H9 (cell line): Measurements from ENCODE around the gene OSBPL10. TPM values are rescaled to one million over a fixed set of nuclear protein-coding genes. Genes with fewer than 3 reads are reported as not detected.

ENCODE experiments used
- DNase-seq: peaks from one replicate; pipeline ENCODE4 v3.0.0-alpha.2; 2017
- H2AFZ ChIP-seq: one replicate; pipeline ENCODE4 v1.6.1; 2013; ENCODE audit warnings: mild to moderate bottlenecking, low read length, control low read depth, moderate library complexity
- H2AK5ac ChIP-seq: 2 replicates; pipeline ENCODE4 v1.6.1; 2013; ENCODE audit warnings: low read length, control low read depth, mixed read lengths; ENCODE audit not compliant: insufficient read length
- H2BK120ac ChIP-seq: one replicate; pipeline ENCODE4 v1.6.1; 2013; ENCODE audit warnings: low read depth, mild to moderate bottlenecking, low read length, control low read depth, inconsistent platforms; ENCODE audit not compliant: poor library complexity, severe bottlenecking
- H2BK12ac ChIP-seq: 2 replicates; pipeline ENCODE4 v1.6.1; 2013; ENCODE audit warnings: low read length, control low read depth, mixed read lengths, low read depth; ENCODE audit not compliant: insufficient read length
- H2BK15ac ChIP-seq: 2 replicates; pipeline ENCODE4 v1.6.1; 2013; ENCODE audit warnings: low read depth, low read length, control low read depth
- H2BK20ac ChIP-seq: one replicate; pipeline ENCODE4 v1.6.1; 2013; ENCODE audit warnings: low read depth, mild to moderate bottlenecking, low read length, control low read depth, inconsistent platforms; ENCODE audit not compliant: poor library complexity, severe bottlenecking
- H2BK5ac ChIP-seq: 2 replicates; pipeline ENCODE4 v1.6.1; 2013; ENCODE audit warnings: low read length, control low read depth, mixed read lengths; ENCODE audit not compliant: insufficient read length
- H3K14ac ChIP-seq: 2 replicates; pipeline ENCODE4 v1.6.1; 2013; ENCODE audit warnings: low read length, control low read depth; ENCODE audit not compliant: insufficient read depth
- H3K18ac ChIP-seq: 2 replicates; pipeline ENCODE4 v1.6.1; 2013; ENCODE audit warnings: low read depth, mild to moderate bottlenecking, mixed read lengths, low read length, control low read depth; ENCODE audit not compliant: insufficient read length
- H3K23ac ChIP-seq: 2 replicates; pipeline ENCODE4 v1.6.1; 2013; ENCODE audit warnings: low read length, control low read depth, mixed read lengths, low read depth; ENCODE audit not compliant: insufficient read length
- H3K23me2 ChIP-seq: 2 replicates; pipeline ENCODE4 v1.6.1; 2013; ENCODE audit warnings: low read depth, mild to moderate bottlenecking, mixed read lengths, low read length, control low read depth; ENCODE audit not compliant: insufficient read length, poor library complexity, severe bottlenecking
- H3K27ac ChIP-seq: 2 replicates; pipeline ENCODE4 v1.5.1; 2013; ENCODE audit warnings: low read length, control low read depth, mixed read lengths, low read depth; ENCODE audit not compliant: insufficient read length
- H3K27me3 ChIP-seq: 2 replicates; pipeline ENCODE4 v1.6.1; 2013; ENCODE audit warnings: low read length, control low read depth, inconsistent platforms; ENCODE audit not compliant: insufficient read depth
- H3K4ac ChIP-seq: 2 replicates; pipeline ENCODE4 v1.6.1; 2013; ENCODE audit warnings: low read depth, mild to moderate bottlenecking, control low read depth, inconsistent platforms, low read length, moderate library complexity
- H3K4me1 ChIP-seq: 2 replicates; pipeline ENCODE4 v1.6.1; 2013; ENCODE audit warnings: low read length, control low read depth, inconsistent platforms; ENCODE audit not compliant: insufficient read depth
- H3K4me2 ChIP-seq: 2 replicates; pipeline ENCODE4 v1.6.1; 2013; ENCODE audit warnings: low read length, control low read depth, mixed read lengths; ENCODE audit not compliant: insufficient read length, insufficient read depth
- H3K56ac ChIP-seq: 2 replicates; pipeline ENCODE4 v1.6.1; 2013; ENCODE audit warnings: low read depth, mild to moderate bottlenecking, mixed read lengths, low read length, control low read depth; ENCODE audit not compliant: insufficient read length
- H3K79me1 ChIP-seq: 2 replicates; pipeline ENCODE4 v1.6.1; 2013; ENCODE audit warnings: low read depth, mild to moderate bottlenecking, moderate library complexity, low read length, control low read depth, inconsistent platforms; ENCODE audit not compliant: insufficient read depth, poor library complexity, severe bottlenecking
- H3K79me2 ChIP-seq: 2 replicates; pipeline ENCODE4 v1.6.1; 2013; ENCODE audit warnings: low read length, control low read depth, inconsistent platforms; ENCODE audit not compliant: insufficient read depth
- H3K9ac ChIP-seq: 2 replicates; pipeline ENCODE4 v1.6.1; 2013; ENCODE audit warnings: low read length, control low read depth, mixed read lengths; ENCODE audit not compliant: insufficient read length; ENCODE audit errors: extremely low read depth
- H3K9me3 ChIP-seq: one replicate; pipeline ENCODE4 v1.6.1; 2013; ENCODE audit warnings: low read depth, low read length, inconsistent platforms; ENCODE audit not compliant: control insufficient read depth
- H3T11ph ChIP-seq: one replicate; pipeline ENCODE4 v1.6.1; 2013; ENCODE audit warnings: mild to moderate bottlenecking, low read length, control low read depth, inconsistent platforms
- H4K20me1 ChIP-seq: one replicate; pipeline ENCODE4 v1.6.1; 2013; ENCODE audit not compliant: control insufficient read depth, insufficient read length, insufficient read depth
- H4K5ac ChIP-seq: 2 replicates; pipeline ENCODE4 v1.6.1; 2013; ENCODE audit warnings: low read depth, mild to moderate bottlenecking, mixed read lengths, low read length, control low read depth; ENCODE audit not compliant: insufficient read length
- H4K8ac ChIP-seq: replicated peaks from 2 replicates; pipeline ENCODE4 v1.6.1; 2013; ENCODE audit warnings: low read length, control low read depth, mixed read lengths, low read depth; ENCODE audit not compliant: insufficient read length
- H4K91ac ChIP-seq: 2 replicates; pipeline ENCODE4 v1.6.1; 2013; ENCODE audit warnings: low read depth, mild to moderate bottlenecking, moderate library complexity, mixed read lengths, low read length, control low read depth; ENCODE audit not compliant: insufficient read length
- H3K27ac Mint-ChIP-seq, 3 experiments: 2 replicates in 2 of 3; 3 replicates in 1 of 3; pipeline ENCODE4 v1.8.0; 2020 to 2021; ENCODE audit warnings: mixed read lengths in 3 of 3, mild to moderate bottlenecking in 1 of 3, moderate library complexity in 1 of 3
- H3K27me3 Mint-ChIP-seq: 2 replicates; pipeline ENCODE4 v1.8.0; 2021; ENCODE audit warnings: low read depth, mild to moderate bottlenecking, moderate library complexity, mixed read lengths
- H3K36me3 Mint-ChIP-seq, 3 experiments: 2 replicates in 2 of 3; 3 replicates in 1 of 3; pipeline ENCODE4 v1.8.0; 2020 to 2021; ENCODE audit warnings: low read depth in 3 of 3, mixed read lengths in 3 of 3; ENCODE audit not compliant: insufficient read depth in 1 of 3
- H3K4me1 Mint-ChIP-seq, 2 experiments: 2 replicates each; pipeline ENCODE4 v1.8.0; 2020; ENCODE audit warnings: mixed read lengths in 2 of 2
- H3K4me3 Mint-ChIP-seq, 2 experiments: 2 replicates in 1 of 2; 3 replicates in 1 of 2; pipeline ENCODE4 v1.8.0; 2020 to 2021; ENCODE audit warnings: mild to moderate bottlenecking in 2 of 2, mixed read lengths in 2 of 2, moderate library complexity in 1 of 2
- H3K9me3 Mint-ChIP-seq, 2 experiments: 2 replicates in 1 of 2; 3 replicates in 1 of 2; pipeline ENCODE4 v1.8.0; 2020; ENCODE audit warnings: mild to moderate bottlenecking in 2 of 2, mixed read lengths in 2 of 2, moderate library complexity in 1 of 2
- WGBS: extraction: QIAGEN DNeasy Blood & Tissue Kit; methylation state at CpG from one replicate; pipeline ENCODE4 v1.1.7; 2013; ENCODE audit warnings: missing lambda C conversion rate, low lambda C conversion rate, mixed read lengths; ENCODE audit not compliant: insufficient read length; ENCODE audit errors: extremely low coverage; 5-methylcytosine and 5-hydroxymethylcytosine counted together
- total RNA-seq: library from RNA; stranded (reverse); gene quantifications from 2 replicates; pipeline ENCODE4 v1.2.1, GENCODE V29; 2021
- TF ChIP-seq, protein P1 (sequence below): fragments of 200-600 bp; sonication (generic); conservative IDR thresholded peaks from 3 replicates; pipeline ENCODE4 v1.8.0; 2021; ENCODE audit warnings: antibody characterized with exemption, mild to moderate bottlenecking

The OSBPL10 gene
- total RNA-seq, 1 experiment from 2014 or later: 42.7 TPM

DNA sequence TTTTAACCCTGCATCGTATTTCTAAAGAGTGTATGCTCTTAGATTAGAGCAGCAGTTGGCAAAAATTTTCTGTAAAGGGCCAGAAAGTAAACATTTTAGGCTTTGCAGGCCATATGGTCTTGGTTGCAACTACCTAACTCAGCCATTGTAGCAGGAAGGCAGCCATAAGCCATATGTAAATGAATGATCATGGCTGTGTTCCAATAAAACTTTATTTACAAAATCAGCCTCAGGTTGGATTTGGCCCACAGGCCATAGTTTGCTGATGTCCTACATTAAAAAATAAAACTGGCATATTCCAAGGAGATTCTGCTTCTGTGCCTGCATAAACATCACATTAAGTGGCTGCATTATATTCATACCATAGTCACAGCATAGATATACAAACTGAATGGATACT, 313.5 kb downstream of the OSBPL10 start:
- H2BK12ac ChIP-seq: no peak overlapping the region
- no peak overlapping the region for H2AK5ac ChIP-seq
- H2BK120ac ChIP-seq: no peak overlapping the region
- TF ChIP-seq, protein P1, sequence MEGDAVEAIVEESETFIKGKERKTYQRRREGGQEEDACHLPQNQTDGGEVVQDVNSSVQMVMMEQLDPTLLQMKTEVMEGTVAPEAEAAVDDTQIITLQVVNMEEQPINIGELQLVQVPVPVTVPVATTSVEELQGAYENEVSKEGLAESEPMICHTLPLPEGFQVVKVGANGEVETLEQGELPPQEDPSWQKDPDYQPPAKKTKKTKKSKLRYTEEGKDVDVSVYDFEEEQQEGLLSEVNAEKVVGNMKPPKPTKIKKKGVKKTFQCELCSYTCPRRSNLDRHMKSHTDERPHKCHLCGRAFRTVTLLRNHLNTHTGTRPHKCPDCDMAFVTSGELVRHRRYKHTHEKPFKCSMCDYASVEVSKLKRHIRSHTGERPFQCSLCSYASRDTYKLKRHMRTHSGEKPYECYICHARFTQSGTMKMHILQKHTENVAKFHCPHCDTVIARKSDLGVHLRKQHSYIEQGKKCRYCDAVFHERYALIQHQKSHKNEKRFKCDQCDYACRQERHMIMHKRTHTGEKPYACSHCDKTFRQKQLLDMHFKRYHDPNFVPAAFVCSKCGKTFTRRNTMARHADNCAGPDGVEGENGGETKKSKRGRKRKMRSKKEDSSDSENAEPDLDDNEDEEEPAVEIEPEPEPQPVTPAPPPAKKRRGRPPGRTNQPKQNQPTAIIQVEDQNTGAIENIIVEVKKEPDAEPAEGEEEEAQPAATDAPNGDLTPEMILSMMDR: no peak
- Mint-ChIP-seq H3K27me3 (no peaks in the 10 kb centered on the region), H3K36me3 (peaks cover 10 to 30% (median 12%) of the 10 kb centered on the region in 3 experiments; a peak in 6 of 7 replicates), H3K4me3 (no peak overlapping the region), H3K27ac (no peak overlapping the region), H3K4me1 (peaks cover 6 to 8% of the 10 kb centered on the region in 2 experiments; a peak in 3 of 4 replicates), H3K9me3 (no peaks in the 10 kb centered on the region)
- no peak overlapping the region for H2BK20ac ChIP-seq
- DNase-seq: no peak
- no peaks in the 10 kb centered on the region for H4K20me1 ChIP-seq
- no peak overlapping the region for H4K8ac ChIP-seq
- H3K79me1 ChIP-seq: no peaks in the 10 kb centered on the region
- H2BK5ac ChIP-seq: no peak overlapping the region
- H3K9ac ChIP-seq: no peak overlapping the region
- peaks cover 3% of the 10 kb centered on the region; the same call in 1 of the 2 replicates for H3K4me1 ChIP-seq
- no CpG with 5 or more reads among the region's 1 CpG for WGBS
- H4K5ac ChIP-seq: no peak overlapping the region
- H3K4me2 ChIP-seq: no peak overlapping the region
- H3K9me3 ChIP-seq: no peaks in the 10 kb centered on the region
- no peak overlapping the region for H4K91ac ChIP-seq
- H3K23ac ChIP-seq: no peak overlapping the region
- no peaks in the 10 kb centered on the region for H3K23me2 ChIP-seq
- H2BK15ac ChIP-seq: no peak overlapping the region
- no peak overlapping the region for H3K27ac ChIP-seq
- H3K56ac ChIP-seq: no peak overlapping the region
- no peaks in the 10 kb centered on the region for H3K79me2 ChIP-seq
- H3T11ph ChIP-seq: no peak overlapping the region
- H3K4ac ChIP-seq: no peak overlapping the region
- H3K27me3 ChIP-seq: no peaks in the 10 kb centered on the region
- H3K14ac ChIP-seq: no peak overlapping the region
- H3K18ac ChIP-seq: no peak overlapping the region
- H2AFZ ChIP-seq: no peak overlapping the region
